GM18861 (cell line): Measurements from ENCODE around the gene B4GALNT4.
"Not testable (repeated sequence)": the region's sequence is repeated elsewhere in the genome, so short reads cannot be mapped to it uniquely, and the experiment has no call there.

ENCODE experiments used
- ATAC-seq: cut with Tn5 transposase; IDR thresholded peaks from one replicate; pipeline ENCODE4 v1.9.1; 2021; ENCODE audit not compliant: unreplicated experiment

The B4GALNT4 gene

DNA sequence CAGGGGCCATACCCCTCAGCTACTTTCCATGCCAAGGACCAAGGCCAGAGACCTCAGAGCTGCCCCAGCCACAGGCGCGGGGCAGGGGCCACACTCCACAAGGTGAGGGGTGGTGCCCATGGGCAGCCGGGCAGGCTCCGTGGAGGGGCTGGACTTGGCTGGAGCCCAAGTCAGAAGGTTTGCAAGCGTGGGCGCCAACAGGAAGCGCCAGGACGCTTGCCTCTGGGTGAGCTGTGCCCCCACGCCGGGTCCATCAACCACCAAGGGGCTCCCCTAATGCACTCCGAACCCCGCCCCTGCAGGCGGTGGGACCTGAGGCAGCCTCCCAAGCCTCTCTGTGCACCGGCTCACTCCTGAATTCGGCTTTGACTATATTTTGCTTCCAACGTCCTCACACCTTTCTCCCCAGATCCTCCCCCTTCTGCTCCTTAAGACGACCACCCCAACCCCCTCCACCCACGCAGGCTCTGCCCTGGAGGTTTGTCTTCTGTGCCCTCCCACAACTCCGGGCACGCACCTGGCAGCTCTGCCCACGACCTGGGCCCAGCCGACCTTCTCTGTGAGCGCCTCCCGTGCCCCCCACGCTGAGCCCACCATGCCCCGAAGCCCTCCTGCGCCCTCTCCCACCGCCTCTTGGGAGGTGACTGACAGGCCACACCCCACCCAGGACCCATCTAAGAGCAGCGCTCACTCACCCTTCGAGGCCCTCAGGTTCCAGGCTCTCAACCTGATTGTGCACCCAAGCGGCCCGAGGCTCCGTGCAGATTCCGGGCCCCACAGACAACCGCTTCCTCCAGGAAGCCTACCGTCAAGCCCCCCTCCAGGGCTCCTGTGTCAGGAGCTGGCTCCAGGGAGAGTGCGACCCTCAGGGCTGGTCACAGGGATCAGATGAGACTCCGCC is 22.1 kb downstream of the B4GALNT4 start:
- no peak for ATAC-seq

DNA sequence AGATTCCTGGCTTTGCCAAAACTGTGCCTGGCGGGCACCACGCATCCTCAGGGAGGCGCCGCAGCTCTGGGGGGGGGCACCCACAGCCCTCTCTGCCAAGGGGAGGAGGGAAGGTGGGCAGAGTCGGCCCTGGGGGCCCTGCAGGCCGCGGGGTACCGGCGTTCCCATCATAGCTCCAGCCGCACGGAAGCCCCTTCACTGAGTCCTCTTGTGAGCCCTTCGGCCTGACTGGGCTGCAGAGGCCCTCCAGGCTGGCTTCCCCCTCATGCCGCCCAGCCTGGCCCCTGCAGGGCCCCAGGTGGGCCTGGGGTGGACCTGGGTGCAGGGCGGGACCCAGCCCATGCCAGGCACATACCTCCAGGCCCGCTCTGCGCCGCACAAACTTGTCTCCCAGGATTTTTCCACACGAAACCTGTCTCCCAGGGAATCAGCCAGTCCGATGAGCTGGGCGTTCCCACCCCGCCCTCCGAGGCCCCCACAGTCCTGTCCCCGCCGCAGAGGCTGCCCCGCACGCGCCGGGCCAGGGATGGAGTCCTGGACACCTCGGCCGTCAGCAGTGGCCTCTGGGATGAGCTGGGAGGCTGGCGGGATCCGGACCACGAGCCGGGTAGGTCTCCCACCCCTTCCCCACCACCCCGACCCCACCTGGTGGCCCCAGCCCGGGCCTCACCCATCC is 22.9 kb downstream of the B4GALNT4 start:
- ATAC-seq = no peak

- ATAC-seq = no peak
Measured at GRCh38 chr11:393219-394033, 24.1 kb downstream of the B4GALNT4 start.

- ATAC-seq = no peak
Measured at GRCh38 chr11:394034-394857, 24.9 kb downstream of the B4GALNT4 start, which contains the start of gene PKP3. Gene PKP3 (plus strand): TSS chr11:394209. CDS start chr11:394293, 84 bp downstream.

- no peak for ATAC-seq
Measured at GRCh38 chr11:394858-395655, 25.8 kb downstream of the B4GALNT4 start.

- no peak for ATAC-seq
Measured at GRCh38 chr11:395866-396265, 26.6 kb downstream of the B4GALNT4 start.

GRCh38 chr11:396511-396947 is 27.2 kb downstream of the B4GALNT4 start:
- no peak for ATAC-seq

GRCh38 chr11:396948-397548 is 27.7 kb downstream of the B4GALNT4 start:
- ATAC-seq = no peak

GRCh38 chr11:398826-399225 is 29.5 kb downstream of the B4GALNT4 start:
- no peak for ATAC-seq

DNA sequence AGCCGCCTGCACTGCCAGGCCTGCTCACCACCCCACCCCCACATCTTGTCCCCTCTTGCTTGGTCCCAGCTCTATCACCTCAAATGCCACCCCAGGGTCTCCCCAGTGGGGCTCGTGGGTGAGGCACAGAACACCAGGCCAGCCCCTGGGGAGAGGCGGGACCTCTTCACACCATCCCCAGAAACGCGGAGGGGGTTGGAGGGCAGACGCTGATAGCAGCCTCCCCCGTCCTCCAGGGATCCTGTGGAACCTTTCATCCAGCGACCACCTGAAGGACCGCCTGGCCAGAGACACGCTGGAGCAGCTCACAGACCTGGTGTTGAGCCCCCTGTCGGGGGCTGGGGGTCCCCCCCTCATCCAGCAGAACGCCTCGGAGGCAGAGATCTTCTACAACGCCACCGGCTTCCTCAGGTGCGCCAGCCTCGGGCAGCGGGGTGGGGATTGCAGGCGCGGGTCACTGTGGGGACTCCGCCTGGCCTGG is 30.5 kb downstream of the B4GALNT4 start:
- ATAC-seq = no peak

GRCh38 chr11:400241-400689 is 31.0 kb downstream of the B4GALNT4 start:
- ATAC-seq = no peak

DNA sequence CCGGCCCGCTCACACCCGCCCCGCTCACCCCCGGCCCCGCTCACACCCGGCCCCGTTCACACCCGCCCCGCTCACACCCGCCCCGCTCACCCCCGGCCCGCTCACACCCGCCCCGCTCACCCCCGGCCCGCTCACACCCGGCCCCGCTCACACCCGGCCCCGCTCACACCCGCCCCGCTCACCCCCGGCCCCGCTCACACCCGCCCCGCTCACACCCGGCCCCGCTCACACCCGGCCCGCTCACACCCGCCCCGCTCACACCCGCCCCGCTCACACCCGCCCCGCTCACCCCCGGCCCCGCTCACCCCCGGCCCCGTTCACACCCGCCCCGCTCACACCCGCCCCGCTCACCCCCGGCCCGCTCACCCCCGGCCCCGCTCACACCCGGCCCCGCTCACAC is 31.9 kb downstream of the B4GALNT4 start:
- not testable (repeated sequence) for ATAC-seq

DNA sequence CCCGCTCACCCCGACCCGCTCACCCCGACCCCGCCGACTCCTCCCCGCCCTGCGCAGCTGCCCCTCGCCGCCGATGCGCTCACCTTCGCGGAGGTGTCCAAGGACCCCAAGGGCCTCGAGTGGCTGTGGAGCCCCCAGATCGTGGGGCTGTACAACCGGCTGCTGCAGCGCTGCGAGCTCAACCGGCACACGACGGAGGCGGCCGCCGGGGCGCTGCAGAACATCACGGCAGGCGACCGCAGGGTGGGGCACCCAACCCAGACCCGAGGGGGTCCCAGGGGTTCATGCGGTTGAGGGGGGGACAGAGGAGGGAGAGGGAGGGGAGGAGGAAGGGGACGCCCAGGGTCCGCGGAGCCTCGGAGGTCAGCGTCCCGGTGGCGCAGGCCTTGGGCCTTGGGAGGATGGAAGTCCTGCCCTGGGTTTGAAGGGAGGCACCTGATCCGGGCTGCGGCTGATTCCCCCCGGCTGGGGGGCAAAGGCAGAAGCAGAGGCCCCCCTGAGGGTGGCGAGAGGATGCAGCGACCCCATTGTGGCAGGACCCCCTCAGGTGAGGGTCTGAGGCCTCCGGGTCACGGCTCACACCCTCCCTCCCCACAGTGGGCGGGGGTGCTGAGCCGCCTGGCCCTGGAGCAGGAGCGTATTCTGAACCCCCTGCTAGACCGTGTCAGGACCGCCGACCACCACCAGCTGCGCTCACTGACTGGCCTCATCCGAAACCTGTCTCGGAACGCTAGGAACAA is 33.9 kb downstream of the B4GALNT4 start:
- ATAC-seq = no peak

DNA sequence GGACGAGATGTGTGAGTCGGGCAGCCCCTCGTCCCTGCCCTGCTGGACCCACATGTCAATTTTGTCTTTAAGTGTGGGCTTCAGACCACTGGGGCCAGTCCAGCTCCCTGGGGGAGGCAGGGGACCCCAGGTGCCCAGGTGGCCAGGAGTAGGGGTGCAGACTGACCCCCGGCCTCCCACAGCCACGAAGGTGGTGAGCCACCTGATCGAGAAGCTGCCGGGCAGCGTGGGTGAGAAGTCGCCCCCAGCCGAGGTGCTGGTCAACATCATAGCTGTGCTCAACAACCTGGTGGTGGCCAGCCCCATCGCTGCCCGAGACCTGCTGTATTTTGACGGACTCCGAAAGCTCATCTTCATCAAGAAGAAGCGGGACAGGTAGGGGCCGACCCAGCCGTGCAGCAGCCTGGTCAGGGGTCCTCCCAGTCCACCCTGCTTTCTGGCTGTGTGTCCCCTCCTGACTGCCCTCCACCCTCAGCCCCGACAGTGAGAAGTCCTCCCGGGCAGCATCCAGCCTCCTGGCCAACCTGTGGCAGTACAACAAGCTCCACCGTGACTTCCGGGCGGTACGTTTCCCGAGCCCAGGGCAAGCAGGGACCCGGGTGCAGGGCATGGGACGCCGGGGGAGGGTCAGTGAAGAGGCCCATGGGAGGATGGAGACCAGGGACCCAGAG is 34.6 kb downstream of the B4GALNT4 start:
- no peak for ATAC-seq

- ATAC-seq = no peak
Measured at GRCh38 chr11:404551-405264, 35.4 kb downstream of the B4GALNT4 start.

DNA sequence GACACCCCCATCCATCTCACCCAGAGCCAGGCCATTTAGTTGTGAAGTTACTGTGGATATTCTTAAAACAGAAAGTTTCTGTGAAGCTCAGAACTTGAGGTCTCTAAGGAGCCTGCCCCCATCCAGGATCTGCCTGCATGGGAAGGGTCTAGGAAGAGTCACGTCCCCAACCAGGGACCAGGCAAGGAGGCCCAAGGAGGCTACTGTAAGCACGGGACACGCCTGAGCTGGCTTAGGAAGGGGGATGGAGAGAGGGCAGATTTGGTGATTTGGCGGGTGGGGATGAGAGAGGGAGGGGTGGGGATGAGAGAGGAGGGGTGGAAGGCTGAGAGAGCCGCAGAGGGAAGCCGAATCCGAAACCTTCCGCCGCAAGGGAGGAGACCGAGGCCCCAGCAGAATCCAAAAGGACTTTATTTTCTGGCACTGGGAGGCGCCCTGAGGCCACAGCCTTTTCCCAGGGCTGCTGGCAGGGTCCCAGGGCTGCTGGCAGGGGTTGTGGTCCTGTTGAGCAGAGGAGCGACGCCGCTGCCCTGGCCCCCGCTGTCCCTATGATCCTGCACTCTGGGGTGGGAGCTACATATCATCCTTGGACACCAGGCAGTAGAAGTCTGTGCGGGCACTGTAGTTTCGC is 36.1 kb downstream of the B4GALNT4 start:
- ATAC-seq = no peak
